ENCODE data around the gene BOC. TPM values are rescaled to one million over a fixed set of nuclear protein-coding genes. Genes with fewer than 3 reads are reported as not detected.

Gene BOC
- total and polyA plus RNA-seq, 7 experiments from 2014 or later: 0.98 TPM; not detected in 6

DNA sequence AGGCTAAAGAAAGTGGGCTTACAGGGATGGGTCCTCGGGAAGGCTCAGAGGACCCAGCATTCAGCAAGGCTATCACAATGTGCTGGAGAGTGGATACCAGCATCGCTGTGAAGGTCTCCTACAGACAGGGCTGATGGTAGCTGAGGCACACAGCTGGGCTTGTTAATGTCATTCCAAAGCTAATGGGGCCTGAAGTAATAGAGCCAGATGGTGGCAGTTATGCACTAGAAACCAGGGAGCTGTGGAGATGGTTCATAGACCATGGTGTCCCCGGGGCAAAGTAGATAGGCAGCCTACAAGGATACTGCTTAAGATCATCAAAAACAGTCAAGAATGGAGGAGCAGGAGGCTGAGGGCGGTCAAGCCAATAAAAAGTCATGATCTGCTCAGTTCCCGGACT is 24.8 kb upstream of the BOC start:
- Histone ChIP-seq H3K4me3 (ENCODE audit: low read length) (no peak overlapping the region), H3K4me1 (ENCODE audit: control insufficient read depth in 2 of 2, insufficient read depth in 2 of 2, low read length in 2 of 2) (no peaks in the 10 kb centered on the region), H3K9me3 (ENCODE audit: control insufficient read depth in 2 of 3, low read length in 3 of 3) (no peaks in the 10 kb centered on the region), H3K36me3 (ENCODE audit: control insufficient read depth in 2 of 3, insufficient read depth in 3 of 3, low read length in 3 of 3) (no peaks in the 10 kb centered on the region), H3K27me3 (ENCODE audit: control insufficient read depth in 2 of 2, insufficient read depth in 2 of 2, low read length in 2 of 2) (no peaks in the 10 kb centered on the region), H3K27ac (ENCODE audit: low read depth, low read length) (no peak overlapping the region)
- ChIA-PET CTCF (no interaction called here), POLR2A (no interaction called here)
- peaks cover 0 to 13% (median 4%) of the 10 kb centered on the region in 5 donors for H3K27me3 Mint-ChIP-seq
- intact Hi-C loops (cut with micrococcal nuclease): no loop called here
- peaks cover 0 to 9% (median 4%) of the 10 kb centered on the region in 11 donors for H3K9me3 Mint-ChIP-seq
- H3K36me3 Mint-ChIP-seq: no peaks in the 10 kb centered on the region
- no peak overlapping the region for H3K27ac Mint-ChIP-seq
- DNase-seq (no peak), ATAC-seq (no peak)
- no peak overlapping the region for H3K4me3 Mint-ChIP-seq
- no peaks in the 10 kb centered on the region for H3K4me1 Mint-ChIP-seq

DNA sequence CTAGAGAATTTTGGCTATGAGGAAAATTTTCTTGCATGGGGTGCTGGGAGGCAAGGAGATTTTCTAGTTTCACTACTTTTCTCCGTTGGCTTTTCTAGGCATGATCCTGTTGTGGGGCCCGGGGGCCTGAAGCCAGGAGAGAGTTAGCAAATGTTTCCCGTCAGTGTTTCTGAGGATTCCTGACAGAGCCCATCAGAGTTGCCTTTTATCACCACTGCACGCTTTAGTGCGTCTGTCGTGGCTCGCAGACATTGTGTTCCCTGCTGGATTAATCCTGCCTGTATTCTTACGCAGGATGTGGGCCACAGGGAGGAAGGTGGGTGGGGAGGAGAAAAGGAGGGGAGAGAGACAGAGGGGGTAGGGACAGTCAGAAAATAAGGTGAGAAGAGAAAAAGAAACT is 18.1 kb upstream of the BOC start:
- H3K4me3 ChIP-seq (ENCODE audit: low read length): no peak overlapping the region
- no peak overlapping the region for H3K27ac Mint-ChIP-seq
- H3K4me1 ChIP-seq (ENCODE audit: control insufficient read depth in 2 of 2, insufficient read depth in 2 of 2, low read length in 2 of 2): no peaks in the 10 kb centered on the region
- no peaks in the 10 kb centered on the region for H3K4me1 Mint-ChIP-seq
- no peak overlapping the region for H3K27ac ChIP-seq (ENCODE audit: low read depth, low read length)
- H3K27me3 Mint-ChIP-seq: peaks cover 0 to 7% (median 0%) of the 10 kb centered on the region in 5 donors
- H3K9me3 Mint-ChIP-seq: peaks cover 0 to 6% (median 1%) of the 10 kb centered on the region in 11 donors
- ChIA-PET POLR2A (no interaction called here), CTCF (no interaction called here)
- intact Hi-C loops (cut with micrococcal nuclease): no loop called here
- H3K27me3 ChIP-seq (ENCODE audit: control insufficient read depth in 2 of 2, insufficient read depth in 2 of 2, low read length in 2 of 2): no peaks in the 10 kb centered on the region
- no peak for DNase-seq
- H3K36me3 Mint-ChIP-seq: no peaks in the 10 kb centered on the region
- no peaks in the 10 kb centered on the region for H3K9me3 ChIP-seq (ENCODE audit: control insufficient read depth in 2 of 3, low read length in 3 of 3)
- no peak overlapping the region for H3K4me3 Mint-ChIP-seq
- H3K36me3 ChIP-seq (ENCODE audit: control insufficient read depth in 2 of 3, insufficient read depth in 3 of 3, low read length in 3 of 3): no peaks in the 10 kb centered on the region
- ATAC-seq: no peak

DNA sequence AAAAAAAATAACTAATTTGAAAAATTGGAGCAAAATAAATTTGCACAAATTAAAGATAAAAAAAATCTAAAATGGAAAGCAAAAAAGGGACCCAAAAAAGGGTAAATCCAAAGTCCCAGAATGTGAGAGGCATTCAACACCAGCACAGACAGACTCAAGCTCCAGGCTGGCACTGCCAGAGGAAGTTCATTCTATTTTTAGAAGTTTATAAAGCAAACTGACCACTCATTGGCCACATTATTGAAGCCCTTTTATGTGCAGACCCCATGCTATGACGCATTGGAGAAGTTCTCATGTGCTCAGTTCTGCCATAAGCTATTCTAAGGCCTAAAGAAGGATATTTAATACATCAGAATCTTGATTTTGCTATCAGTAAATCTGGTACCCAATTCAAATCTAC is 17.6 kb upstream of the BOC start:
- H3K9me3 ChIP-seq (ENCODE audit: control insufficient read depth in 2 of 3, low read length in 3 of 3): no peaks in the 10 kb centered on the region
- peaks cover 0 to 7% (median 0%) of the 10 kb centered on the region in 5 donors for H3K27me3 Mint-ChIP-seq
- peaks cover 0 to 6% (median 0%) of the 10 kb centered on the region in 11 donors for H3K9me3 Mint-ChIP-seq
- H3K4me3 Mint-ChIP-seq: no peak overlapping the region
- H3K36me3 ChIP-seq (ENCODE audit: control insufficient read depth in 2 of 3, insufficient read depth in 3 of 3, low read length in 3 of 3): no peaks in the 10 kb centered on the region
- no peak overlapping the region for H3K27ac Mint-ChIP-seq
- no peak for DNase-seq
- ChIA-PET CTCF (no interaction called here), POLR2A (no interaction called here)
- no peaks in the 10 kb centered on the region for H3K4me1 Mint-ChIP-seq
- no peak overlapping the region for H3K4me3 ChIP-seq (ENCODE audit: low read length)
- no peaks in the 10 kb centered on the region for H3K4me1 ChIP-seq (ENCODE audit: control insufficient read depth in 2 of 2, insufficient read depth in 2 of 2, low read length in 2 of 2)
- H3K27me3 ChIP-seq (ENCODE audit: control insufficient read depth in 2 of 2, insufficient read depth in 2 of 2, low read length in 2 of 2): no peaks in the 10 kb centered on the region
- no peaks in the 10 kb centered on the region for H3K36me3 Mint-ChIP-seq
- no peak for ATAC-seq
- no peak overlapping the region for H3K27ac ChIP-seq (ENCODE audit: low read depth, low read length)
- intact Hi-C loops (cut with micrococcal nuclease): no loop called here

DNA sequence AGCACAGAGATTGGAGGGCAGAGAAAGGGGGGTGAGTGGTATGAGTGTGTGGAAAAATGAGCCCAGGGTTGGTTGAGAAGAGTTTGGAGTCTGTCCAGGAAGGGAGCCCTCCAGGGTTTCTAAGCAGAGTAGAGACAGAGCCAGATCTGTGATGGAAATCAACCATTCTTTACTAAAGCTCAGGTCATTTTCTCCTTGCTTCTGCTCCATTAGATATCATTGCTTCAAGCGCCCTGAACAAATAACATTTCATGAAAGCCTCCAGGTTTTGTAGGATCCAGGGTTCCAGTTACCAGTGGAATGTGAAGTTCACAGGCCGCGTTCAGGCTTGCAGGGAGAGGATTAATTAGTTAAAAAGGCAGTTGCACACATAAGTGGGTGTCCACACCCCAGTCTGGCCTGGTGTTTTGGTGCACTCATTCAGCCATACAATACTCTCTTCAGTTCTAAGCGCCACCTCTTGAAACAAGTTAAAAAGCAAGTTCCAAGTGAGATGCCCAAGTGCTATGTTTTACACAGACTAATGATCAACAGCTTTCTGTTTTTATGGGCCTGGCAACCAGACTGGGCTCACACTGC is 16.4 kb upstream of the BOC start:
- Histone ChIP-seq H3K27me3 (ENCODE audit: control insufficient read depth in 2 of 2, insufficient read depth in 2 of 2, low read length in 2 of 2) (no peaks in the 10 kb centered on the region), H3K36me3 (ENCODE audit: control insufficient read depth in 2 of 3, insufficient read depth in 3 of 3, low read length in 3 of 3) (no peaks in the 10 kb centered on the region), H3K27ac (ENCODE audit: low read depth, low read length) (no peak overlapping the region), H3K4me1 (ENCODE audit: control insufficient read depth in 2 of 2, insufficient read depth in 2 of 2, low read length in 2 of 2) (no peaks in the 10 kb centered on the region), H3K9me3 (ENCODE audit: control insufficient read depth in 2 of 3, low read length in 3 of 3) (no peaks in the 10 kb centered on the region), H3K4me3 (ENCODE audit: low read length) (no peak overlapping the region)
- ATAC-seq: no peak
- peaks cover 0 to 8% (median 0%) of the 10 kb centered on the region in 5 donors for H3K27me3 Mint-ChIP-seq
- intact Hi-C loops (cut with micrococcal nuclease): no loop called here
- H3K36me3 Mint-ChIP-seq: no peaks in the 10 kb centered on the region
- H3K4me1 Mint-ChIP-seq: no peaks in the 10 kb centered on the region
- H3K4me3 Mint-ChIP-seq: no peak overlapping the region
- DNase-seq: no peak
- no peak overlapping the region for H3K27ac Mint-ChIP-seq
- CTCF ChIA-PET: no interaction called here
- POLR2A ChIA-PET: no interaction called here
- H3K9me3 Mint-ChIP-seq: peaks cover 0 to 4% (median 0%) of the 10 kb centered on the region in 11 donors

DNA sequence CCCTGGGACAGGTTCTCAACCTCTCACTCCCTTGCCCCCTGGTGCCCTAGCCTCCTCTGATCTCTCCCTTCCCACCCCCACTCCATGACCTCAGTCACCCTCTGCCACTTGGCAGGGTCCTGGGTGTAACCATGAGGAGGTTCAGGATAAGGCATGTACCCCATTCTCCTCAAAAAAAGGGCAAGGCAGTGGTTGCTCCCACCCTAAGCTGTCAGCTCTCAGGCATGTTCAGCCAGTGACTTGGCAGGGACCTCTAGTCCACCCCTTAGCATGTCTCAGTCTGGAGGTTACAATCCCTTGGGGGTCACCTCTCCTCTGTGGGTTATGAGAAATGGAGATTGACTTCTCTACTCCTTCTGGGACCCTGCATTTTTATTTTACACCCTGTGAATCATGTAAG is 11.0 kb upstream of the BOC start:
- H3K9me3 Mint-ChIP-seq: peaks cover 0 to 5% (median 0%) of the 10 kb centered on the region in 11 donors
- H3K27ac Mint-ChIP-seq: no peak overlapping the region
- H3K36me3 Mint-ChIP-seq: no peaks in the 10 kb centered on the region
- no peaks in the 10 kb centered on the region for H3K4me1 ChIP-seq (ENCODE audit: control insufficient read depth in 2 of 2, insufficient read depth in 2 of 2, low read length in 2 of 2)
- no peaks in the 10 kb centered on the region for H3K36me3 ChIP-seq (ENCODE audit: control insufficient read depth in 2 of 3, insufficient read depth in 3 of 3, low read length in 3 of 3)
- H3K9me3 ChIP-seq (ENCODE audit: control insufficient read depth in 2 of 3, low read length in 3 of 3): no peaks in the 10 kb centered on the region
- H3K27me3 ChIP-seq (ENCODE audit: control insufficient read depth in 2 of 2, insufficient read depth in 2 of 2, low read length in 2 of 2): no peaks in the 10 kb centered on the region
- DNase-seq: no peak
- H3K27ac ChIP-seq (ENCODE audit: low read depth, low read length): no peak overlapping the region
- CTCF ChIA-PET: interaction anchor here (0.6 kb wide), 1 partner anchor 155 kb away, joined by 4 read pairs; no protein-coding TSS in a partner anchor
- peaks cover 0 to 27% (median 9%) of the 10 kb centered on the region in 5 donors for H3K27me3 Mint-ChIP-seq
- H3K4me1 Mint-ChIP-seq: no peaks in the 10 kb centered on the region
- H3K4me3 ChIP-seq (ENCODE audit: low read length): no peak overlapping the region
- POLR2A ChIA-PET: no interaction called here
- intact Hi-C loops (cut with micrococcal nuclease): no loop called here
- H3K4me3 Mint-ChIP-seq: no peak overlapping the region
- ATAC-seq: no peak

DNA sequence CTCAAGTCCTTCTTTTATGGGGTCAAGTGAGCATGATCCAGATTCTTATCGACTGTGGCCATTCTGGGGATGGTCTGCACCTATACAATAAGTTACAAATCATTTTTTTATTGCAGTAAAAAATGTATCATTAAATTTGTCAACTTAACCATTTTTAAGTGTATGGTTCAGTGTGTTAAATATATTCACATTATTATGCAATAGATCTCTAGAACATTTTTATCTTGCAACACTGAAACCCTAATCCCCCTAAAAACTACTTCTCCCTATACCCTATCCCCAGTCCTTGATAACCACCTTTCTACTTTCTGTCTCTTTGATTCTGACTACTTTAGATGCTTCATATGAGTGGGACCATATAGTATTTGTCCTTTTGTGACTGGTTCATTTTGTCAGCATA is 10.4 kb upstream of the BOC start:
- H3K4me1 Mint-ChIP-seq: no peaks in the 10 kb centered on the region
- H3K4me3 ChIP-seq (ENCODE audit: low read length): no peak overlapping the region
- intact Hi-C loops (cut with micrococcal nuclease): no loop called here
- H3K4me3 Mint-ChIP-seq: no peak overlapping the region
- H3K4me1 ChIP-seq (ENCODE audit: control insufficient read depth in 2 of 2, insufficient read depth in 2 of 2, low read length in 2 of 2): no peaks in the 10 kb centered on the region
- DNase-seq (no peak), ATAC-seq (no peak)
- H3K27me3 Mint-ChIP-seq: peaks cover 0 to 27% (median 13%) of the 10 kb centered on the region in 5 donors
- ChIA-PET CTCF (no interaction called here), POLR2A (no interaction called here)
- H3K27ac Mint-ChIP-seq: no peak overlapping the region
- no peaks in the 10 kb centered on the region for H3K36me3 ChIP-seq (ENCODE audit: control insufficient read depth in 2 of 3, insufficient read depth in 3 of 3, low read length in 3 of 3)
- peaks cover 0 to 5% (median 0%) of the 10 kb centered on the region in 11 donors for H3K9me3 Mint-ChIP-seq
- no peaks in the 10 kb centered on the region for H3K9me3 ChIP-seq (ENCODE audit: control insufficient read depth in 2 of 3, low read length in 3 of 3)
- H3K36me3 Mint-ChIP-seq: no peaks in the 10 kb centered on the region
- no peak overlapping the region for H3K27ac ChIP-seq (ENCODE audit: low read depth, low read length)
- H3K27me3 ChIP-seq (ENCODE audit: control insufficient read depth in 2 of 2, insufficient read depth in 2 of 2, low read length in 2 of 2): no peaks in the 10 kb centered on the region

DNA sequence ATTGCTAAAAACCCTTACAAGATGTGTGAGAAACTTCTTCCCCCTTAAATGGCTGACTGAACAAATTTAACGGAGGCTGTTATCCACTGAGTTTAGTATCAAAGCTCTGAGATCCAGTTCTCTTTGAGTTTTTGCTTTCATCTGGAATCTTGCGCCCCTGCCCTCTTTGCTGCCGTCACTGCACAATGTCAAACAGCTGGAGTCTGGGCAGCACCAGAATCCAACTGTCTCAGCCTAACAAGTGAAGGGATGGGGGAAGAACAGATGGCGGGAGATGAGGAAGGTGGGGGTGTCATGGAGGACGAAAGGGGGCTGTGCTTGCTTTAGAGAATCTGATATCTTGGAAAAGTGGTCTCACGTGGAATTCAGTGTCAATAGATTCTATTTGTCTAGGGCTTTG is 7.0 kb upstream of the BOC start:
- no peaks in the 10 kb centered on the region for H3K4me1 ChIP-seq (ENCODE audit: control insufficient read depth in 2 of 2, insufficient read depth in 2 of 2, low read length in 2 of 2)
- no peak overlapping the region for H3K4me3 ChIP-seq (ENCODE audit: low read length)
- no peak for DNase-seq
- H3K27me3 Mint-ChIP-seq: peaks cover 31 to 55% (median 37%) of the 10 kb centered on the region in 5 donors
- ATAC-seq: no peak
- no peaks in the 10 kb centered on the region for H3K9me3 ChIP-seq (ENCODE audit: control insufficient read depth in 2 of 3, low read length in 3 of 3)
- no peaks in the 10 kb centered on the region for H3K36me3 ChIP-seq (ENCODE audit: control insufficient read depth in 2 of 3, insufficient read depth in 3 of 3, low read length in 3 of 3)
- H3K27me3 ChIP-seq (ENCODE audit: control insufficient read depth in 2 of 2, insufficient read depth in 2 of 2, low read length in 2 of 2): no peaks in the 10 kb centered on the region
- CTCF ChIA-PET: no interaction called here
- intact Hi-C loops (cut with micrococcal nuclease): no loop called here
- no peak overlapping the region for H3K27ac ChIP-seq (ENCODE audit: low read depth, low read length)
- H3K4me1 Mint-ChIP-seq: peaks cover 0 to 1% (median 0%) of the 10 kb centered on the region in 7 donors
- H3K9me3 Mint-ChIP-seq: peaks cover 0 to 5% (median 0%) of the 10 kb centered on the region in 11 donors
- H3K27ac Mint-ChIP-seq: no peak overlapping the region
- POLR2A ChIA-PET: no interaction called here
- no peak overlapping the region for H3K4me3 Mint-ChIP-seq
- no peaks in the 10 kb centered on the region for H3K36me3 Mint-ChIP-seq

Data from naive thymus-derived CD4-positive, alpha-beta T cell (primary cell).